Epithelial cell of esophagus (primary cell): Measurements from ENCODE around the gene TMEM200A.
A peak's percentile ranks its signal among the peaks of the same experiment; 100 is the strongest.

Experiments used
- DNase-seq: peaks from one replicate; pipeline ENCODE4 v3.0.0; 2010; ENCODE audit warnings: low read depth
- H3K4me3 ChIP-seq: 2 replicates; pipeline ENCODE4 v1.5.1; 2011; ENCODE audit warnings: mild to moderate bottlenecking, low read length, control low read depth
- TF ChIP-seq, protein P1 (sequence below): IDR thresholded peaks from 2 replicates; pipeline ENCODE4 v1.5.1; 2011; ENCODE audit warnings: low read depth, mild to moderate bottlenecking, low read length, control low read depth, inconsistent platforms; ENCODE audit not compliant: insufficient read depth; ENCODE audit errors: missing control alignments

The TMEM200A gene

DNA sequence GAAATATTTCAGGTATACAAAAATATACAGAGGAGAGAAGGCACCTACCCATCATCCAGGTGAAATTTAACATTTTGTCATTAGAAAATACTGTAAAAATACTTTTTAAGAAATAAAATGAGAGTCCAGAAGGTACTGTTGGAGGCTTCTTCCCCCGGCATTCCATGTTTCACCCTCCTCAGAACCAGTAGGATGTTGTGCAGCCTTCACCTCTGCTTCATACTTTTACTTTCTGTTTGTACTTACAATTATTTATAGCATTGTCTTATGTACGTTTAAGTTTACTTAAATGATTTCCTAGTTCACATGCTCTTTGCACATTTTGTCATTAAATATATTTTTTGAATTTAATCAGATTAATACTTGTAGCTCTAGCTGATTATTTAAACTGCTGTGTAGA is 30.9 kb downstream of the TMEM200A start:
- no peak for DNase-seq
- TF ChIP-seq, protein P1, sequence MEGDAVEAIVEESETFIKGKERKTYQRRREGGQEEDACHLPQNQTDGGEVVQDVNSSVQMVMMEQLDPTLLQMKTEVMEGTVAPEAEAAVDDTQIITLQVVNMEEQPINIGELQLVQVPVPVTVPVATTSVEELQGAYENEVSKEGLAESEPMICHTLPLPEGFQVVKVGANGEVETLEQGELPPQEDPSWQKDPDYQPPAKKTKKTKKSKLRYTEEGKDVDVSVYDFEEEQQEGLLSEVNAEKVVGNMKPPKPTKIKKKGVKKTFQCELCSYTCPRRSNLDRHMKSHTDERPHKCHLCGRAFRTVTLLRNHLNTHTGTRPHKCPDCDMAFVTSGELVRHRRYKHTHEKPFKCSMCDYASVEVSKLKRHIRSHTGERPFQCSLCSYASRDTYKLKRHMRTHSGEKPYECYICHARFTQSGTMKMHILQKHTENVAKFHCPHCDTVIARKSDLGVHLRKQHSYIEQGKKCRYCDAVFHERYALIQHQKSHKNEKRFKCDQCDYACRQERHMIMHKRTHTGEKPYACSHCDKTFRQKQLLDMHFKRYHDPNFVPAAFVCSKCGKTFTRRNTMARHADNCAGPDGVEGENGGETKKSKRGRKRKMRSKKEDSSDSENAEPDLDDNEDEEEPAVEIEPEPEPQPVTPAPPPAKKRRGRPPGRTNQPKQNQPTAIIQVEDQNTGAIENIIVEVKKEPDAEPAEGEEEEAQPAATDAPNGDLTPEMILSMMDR: no peak
- no peak overlapping the region for H3K4me3 ChIP-seq

DNA sequence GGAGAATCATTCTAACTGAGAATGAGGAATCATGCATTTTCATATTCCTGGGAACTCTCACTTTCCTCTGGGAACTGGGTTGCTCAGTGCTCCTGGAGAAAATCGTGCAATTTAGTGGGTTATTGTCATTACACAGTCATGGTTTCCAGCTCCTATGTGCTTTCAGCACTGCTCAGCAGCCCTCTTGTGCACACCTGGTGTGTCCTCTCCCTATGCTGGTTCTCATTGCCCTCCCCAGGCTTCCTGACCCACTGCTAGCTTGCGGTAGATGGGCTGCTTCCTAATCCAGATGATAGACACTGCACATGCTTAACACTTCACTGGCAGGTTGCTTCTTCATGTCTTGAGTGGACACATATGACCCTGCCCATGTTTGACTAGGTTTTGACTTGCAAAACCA is 39.7 kb downstream of the TMEM200A start:
- no peak for DNase-seq
- TF ChIP-seq, protein P1: no peak
- H3K4me3 ChIP-seq: no peak overlapping the region

DNA sequence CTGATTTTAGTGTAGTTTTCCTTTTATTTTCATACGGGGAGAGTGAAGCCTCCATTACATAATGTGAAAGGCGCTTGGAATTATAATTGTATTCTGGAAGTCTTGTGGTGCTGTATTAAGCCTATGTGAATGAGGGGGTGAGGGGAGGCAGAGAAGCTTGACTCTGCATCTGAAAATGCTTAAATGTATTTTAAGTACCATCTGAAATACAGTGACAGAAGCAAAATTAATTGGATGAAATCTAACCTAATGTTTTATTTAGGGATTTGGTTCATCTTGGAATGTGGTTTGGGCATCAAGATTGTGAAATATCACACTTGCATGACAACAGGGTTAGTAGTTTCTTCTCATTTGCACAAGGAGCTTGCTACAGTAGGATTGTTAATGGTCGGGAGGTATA is 41.2 kb downstream of the TMEM200A start:
- TF ChIP-seq, protein P1: no peak
- no peak for DNase-seq
- no peak overlapping the region for H3K4me3 ChIP-seq

DNA sequence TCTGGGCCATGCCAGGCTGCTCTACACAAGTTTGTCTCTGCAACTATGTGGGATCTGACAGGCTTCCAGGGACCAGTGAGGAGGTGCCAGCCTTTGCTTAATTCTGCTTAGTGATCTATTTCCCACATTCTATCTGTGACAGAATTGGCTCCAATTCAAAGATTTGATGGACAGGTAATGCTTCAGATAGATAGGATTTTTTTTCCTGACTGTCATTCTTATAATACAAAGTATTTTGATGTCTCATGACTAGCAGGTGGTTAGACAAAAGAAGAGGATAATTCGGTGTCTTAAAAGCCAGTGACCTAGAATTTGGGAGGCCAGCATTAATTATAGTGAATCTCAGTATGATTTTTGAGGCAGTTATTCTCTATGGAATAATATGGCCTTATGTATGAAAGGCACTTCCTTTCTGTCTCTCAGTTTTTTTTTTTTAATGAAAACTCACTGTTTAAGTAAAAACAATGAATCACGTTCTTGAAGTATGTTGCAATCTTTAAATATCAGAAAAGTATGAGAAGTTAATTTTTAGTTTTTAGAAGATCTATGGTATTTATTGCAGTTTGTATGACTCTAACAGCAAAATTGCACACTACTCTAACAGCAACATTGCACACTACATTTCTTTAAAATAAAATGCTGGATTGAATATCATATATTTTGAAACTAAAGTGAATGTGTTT is 43.7 kb downstream of the TMEM200A start:
- TF ChIP-seq, protein P1: no peak

DNA sequence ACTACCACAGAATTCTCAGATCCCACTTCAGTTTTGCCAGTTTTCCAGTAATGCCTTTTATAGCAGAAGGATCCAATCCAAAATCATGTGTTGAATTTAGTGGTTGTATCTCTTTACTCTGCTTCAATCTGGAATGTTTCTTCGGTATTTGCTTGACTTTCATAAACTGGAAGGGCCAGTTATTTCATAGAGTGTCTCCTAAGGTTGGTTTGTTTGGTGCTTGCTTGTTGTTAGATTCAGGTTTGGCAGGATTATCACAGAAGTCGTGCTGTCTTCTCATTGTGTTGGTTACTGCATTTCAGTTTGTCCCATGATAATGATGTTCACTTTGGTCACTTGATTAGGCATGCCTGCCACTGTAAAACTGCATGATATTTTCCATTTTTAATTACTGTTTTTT is 45.7 kb downstream of the TMEM200A start:
- TF ChIP-seq, protein P1: no peak
- peak; percentile 34 for DNase-seq

More for the DNA sequence above, 43.7 kb downstream of the TMEM200A start:
- no peak overlapping the region for H3K4me3 ChIP-seq
- no peak for DNase-seq

DNA sequence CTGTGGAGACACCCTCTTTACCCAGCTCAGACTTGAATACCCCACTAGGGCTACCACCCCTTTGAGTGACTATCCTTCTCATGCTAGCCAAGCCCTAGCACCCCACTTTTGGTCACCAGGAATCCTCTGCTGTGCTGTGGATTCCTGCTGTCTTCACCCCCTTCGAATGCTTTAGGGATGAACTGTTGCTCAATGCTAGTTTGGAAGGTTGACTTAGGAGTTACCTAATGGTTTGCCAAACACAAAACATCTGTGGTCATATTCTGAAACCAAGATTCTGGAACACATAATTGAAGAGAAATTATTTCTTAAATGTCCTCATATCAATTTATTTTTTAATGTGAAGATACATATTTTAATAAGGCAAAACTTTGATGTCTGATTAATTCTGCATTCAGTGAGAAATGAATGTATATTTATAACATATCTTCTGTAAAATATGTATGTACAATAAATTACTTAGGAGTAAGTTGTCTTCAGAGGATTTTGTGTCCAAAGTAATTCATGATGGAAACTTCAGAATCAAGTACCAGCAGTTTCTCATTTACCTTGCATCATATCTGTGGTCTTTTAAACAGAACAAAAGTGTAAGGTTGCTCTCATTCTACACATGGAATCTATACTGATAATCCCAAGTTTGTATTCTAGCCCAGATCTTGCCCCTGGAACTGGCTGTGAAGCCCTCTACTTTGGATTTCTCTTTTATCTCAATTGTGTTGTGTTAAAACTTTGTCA is 46.9 kb downstream of the TMEM200A start:
- DNase-seq: no peak
- TF ChIP-seq, protein P1: no peak
- no peak overlapping the region for H3K4me3 ChIP-seq

More for the DNA sequence above, 45.7 kb downstream of the TMEM200A start:
- no peak overlapping the region for H3K4me3 ChIP-seq
